H1 (cell line): Measurements from ENCODE around the gene CYP27B1. TPM values are rescaled to one million over a fixed set of nuclear protein-coding genes. Genes with fewer than 3 reads are reported as not detected.

Experiments used
- BACH1 ChIP-seq: IDR thresholded peaks from 2 replicates; pipeline ENCODE4 v1.6.1; 2012; ENCODE audit warnings: low read length, improper control_type of control experiment
- CHD7 ChIP-seq: fragments of 300-600 bp; sonication (generic); IDR thresholded peaks from 2 replicates; pipeline ENCODE4 v1.7.1; 2012; ENCODE audit warnings: low read length, moderate library complexity, mild to moderate bottlenecking, inconsistent platforms; ENCODE audit not compliant: insufficient replicate concordance
- JUND ChIP-seq: IDR thresholded peaks from 2 replicates; pipeline ENCODE4 v1.6.1; 2011; ENCODE audit warnings: mild to moderate bottlenecking, improper control_type of control experiment, low read length
- TBP ChIP-seq: IDR thresholded peaks from 2 replicates; pipeline ENCODE4 v1.6.1; 2011; ENCODE audit warnings: low read depth, low read length, improper control_type of control experiment
- USF2 ChIP-seq: IDR thresholded peaks from 2 replicates; pipeline ENCODE4 v1.6.1; 2011; ENCODE audit warnings: low read length, improper control_type of control experiment
- YY1 ChIP-seq: IDR thresholded peaks from 2 replicates; pipeline ENCODE4 v1.6.1; 2011; ENCODE audit warnings: low read depth, mild to moderate bottlenecking, low read length
- ZNF274 ChIP-seq: IDR thresholded peaks from 2 replicates; pipeline ENCODE4 v1.7.0; 2012; ENCODE audit warnings: low read length, borderline replicate concordance; ENCODE audit errors: extremely low read depth
- polyA plus RNA-seq, 7 experiments: library from polyadenylated mRNA; depleted of rRNA in 3 of 7; stranded (reverse) in 5 of 7; unstranded in 2 of 7; fragments of >200 nt in 5 of 7; fragments of 200-250 nt in 2 of 7; gene quantifications; 1 replicate in 5 of 7; 2 replicates in 1 of 7; 4 replicates in 1 of 7; pipeline versions ENCODE4 v1.2.1 to v1.2.3, GENCODE V29; 2011 to 2013; ENCODE audit warnings: missing spikeins in 2 of 7, mixed read lengths in 2 of 7
- total RNA-seq: library from RNA; stranded (reverse); fragmentation: NEBNext Ultra II Directional; extraction: Animal tissue kit (Norgen Biotek cat#: 25700); gene quantifications from 2 replicates; pipeline ENCODE4 v1.2.1, GENCODE V29; 2021
- TF ChIP-seq, protein P1 (sequence below): IDR thresholded peaks from 2 replicates; pipeline ENCODE4 v1.6.1; 2012; ENCODE audit warnings: low read length, inconsistent platforms

Gene CYP27B1
- total and polyA plus RNA-seq, 2 of the 8 experiments (the other 6 are each of a cell fraction or from before 2014, with no cell fraction given), result 2.9 to 3.3 TPM

DNA sequence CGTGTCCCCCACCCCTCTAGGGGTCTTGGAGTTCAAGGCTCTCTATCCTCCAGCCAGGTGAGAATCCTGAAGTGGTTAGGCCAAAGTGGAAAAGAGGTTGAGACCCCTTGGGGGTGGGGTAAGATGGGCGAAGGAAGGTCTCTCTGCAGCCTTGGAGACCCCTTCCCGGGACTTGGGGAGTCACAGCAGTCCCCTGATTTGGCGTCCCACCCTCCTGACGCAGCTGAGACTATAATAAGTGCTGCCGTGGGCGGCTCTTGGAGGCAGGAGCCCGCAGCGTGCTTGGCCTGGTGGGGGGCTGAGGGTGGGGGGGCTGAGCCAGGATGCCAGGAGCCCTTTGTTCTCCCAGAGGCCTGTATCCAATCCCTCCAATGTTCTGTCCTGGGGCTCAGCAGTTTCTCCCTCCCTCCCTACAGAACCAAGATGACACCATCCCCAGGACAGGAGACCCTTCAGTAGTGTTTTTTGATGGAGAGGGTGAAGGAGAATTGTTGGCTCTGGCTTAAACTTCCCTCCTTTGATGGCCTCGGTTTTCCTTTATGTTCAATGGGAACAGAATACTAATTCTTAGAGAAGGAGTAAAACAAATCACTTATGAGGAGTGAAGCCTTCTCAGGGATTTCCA lies 26.9 kb downstream of the CYP27B1 start (continued):
- TF ChIP-seq CHD7 (no peak), TBP (no peak), USF2 (no peak), BACH1 (no peak), ZNF274 (no peak), YY1 (no peak), JUND (no peak)
- TF ChIP-seq, protein P1, sequence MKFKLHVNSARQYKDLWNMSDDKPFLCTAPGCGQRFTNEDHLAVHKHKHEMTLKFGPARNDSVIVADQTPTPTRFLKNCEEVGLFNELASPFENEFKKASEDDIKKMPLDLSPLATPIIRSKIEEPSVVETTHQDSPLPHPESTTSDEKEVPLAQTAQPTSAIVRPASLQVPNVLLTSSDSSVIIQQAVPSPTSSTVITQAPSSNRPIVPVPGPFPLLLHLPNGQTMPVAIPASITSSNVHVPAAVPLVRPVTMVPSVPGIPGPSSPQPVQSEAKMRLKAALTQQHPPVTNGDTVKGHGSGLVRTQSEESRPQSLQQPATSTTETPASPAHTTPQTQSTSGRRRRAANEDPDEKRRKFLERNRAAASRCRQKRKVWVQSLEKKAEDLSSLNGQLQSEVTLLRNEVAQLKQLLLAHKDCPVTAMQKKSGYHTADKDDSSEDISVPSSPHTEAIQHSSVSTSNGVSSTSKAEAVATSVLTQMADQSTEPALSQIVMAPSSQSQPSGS, result no peak
